ENCODE measurements around the gene STK38.
A peak's percentile ranks its signal among the peaks of the same experiment; 100 is the strongest.

STK38 gene

GRCh38 chr6:36580184-36580526 is 32.9 kb upstream of the STK38 start:
- Histone ChIP-seq H3K4me3 (ENCODE audit: low read length, poor library complexity, severe bottlenecking) (no peak overlapping the region), H3K79me2 (ENCODE audit: insufficient read depth, low read length) (no peaks in the 10 kb centered on the region), H3K9me3 (ENCODE audit: insufficient read depth, low read depth, low read length) (no peaks in the 10 kb centered on the region), H3K4me2 (ENCODE audit: low read depth, low read length, poor library complexity, severe bottlenecking) (peak overlapping the region; percentile 17), H3K9me2 (replicated peaks; ENCODE audit: low read depth, low read length) (no peaks in the 10 kb centered on the region), H3F3A (ENCODE audit: low read depth) (no peaks in the 10 kb centered on the region), H4K20me1 (ENCODE audit: insufficient read depth, low read length, poor library complexity, severe bottlenecking) (no peaks in the 10 kb centered on the region), H3K4me1 (ENCODE audit: insufficient read depth, low read length, poor library complexity, severe bottlenecking) (peaks cover 4% of the 10 kb centered on the region), H3K27me3 (ENCODE audit: insufficient read depth, low read length, poor library complexity, severe bottlenecking) (no peaks in the 10 kb centered on the region), H2AFZ (ENCODE audit: low read length) (peak overlapping the region; percentile 98), H3K9ac (ENCODE audit: low read depth, low read length, poor library complexity, severe bottlenecking) (peak overlapping the region; percentile 30), H3K36me3 (ENCODE audit: insufficient read depth, low read length) (no peaks in the 10 kb centered on the region)
- no peak for TF ChIP-seq CTCF (conservative IDR thresholded peaks at IDR 0.05; ENCODE audit: low read length)
- TF ChIP-seq EZH2phosphoT487 (IDR thresholded peaks at IDR 0.05; ENCODE audit: borderline replicate concordance): no peak

- H3K4me1 ChIP-seq (ENCODE audit: insufficient read depth, low read length, poor library complexity, severe bottlenecking): peaks cover 4% of the 10 kb centered on the region
- no peak overlapping the region for H3K9ac ChIP-seq (ENCODE audit: low read depth, low read length, poor library complexity, severe bottlenecking)
- no peaks in the 10 kb centered on the region for H3K9me3 ChIP-seq (ENCODE audit: insufficient read depth, low read depth, low read length)
- H3K4me2 ChIP-seq (ENCODE audit: low read depth, low read length, poor library complexity, severe bottlenecking): no peak overlapping the region
- H2AFZ ChIP-seq (ENCODE audit: low read length): no peak overlapping the region
- no peaks in the 10 kb centered on the region for H3K27me3 ChIP-seq (ENCODE audit: insufficient read depth, low read length, poor library complexity, severe bottlenecking)
- TF ChIP-seq EZH2phosphoT487 (IDR thresholded peaks at IDR 0.05; ENCODE audit: borderline replicate concordance) (no peak), CTCF (conservative IDR thresholded peaks at IDR 0.05; ENCODE audit: low read length) (no peak)
- H3K9me2 ChIP-seq (replicated peaks; ENCODE audit: low read depth, low read length): no peaks in the 10 kb centered on the region
- H3K36me3 ChIP-seq (ENCODE audit: insufficient read depth, low read length): no peaks in the 10 kb centered on the region
- no peaks in the 10 kb centered on the region for H4K20me1 ChIP-seq (ENCODE audit: insufficient read depth, low read length, poor library complexity, severe bottlenecking)
- no peaks in the 10 kb centered on the region for H3F3A ChIP-seq (ENCODE audit: low read depth)
- H3K79me2 ChIP-seq (ENCODE audit: insufficient read depth, low read length): no peaks in the 10 kb centered on the region
- no peak overlapping the region for H3K4me3 ChIP-seq (ENCODE audit: low read length, poor library complexity, severe bottlenecking)
Observed at GRCh38 chr6:36578431-36578830, 31.2 kb upstream of the STK38 start.

GRCh38 chr6:36578030-36578429 is 30.8 kb upstream of the STK38 start:
- TF ChIP-seq EZH2phosphoT487 (IDR thresholded peaks at IDR 0.05; ENCODE audit: borderline replicate concordance): no peak
- no peak for TF ChIP-seq CTCF (conservative IDR thresholded peaks at IDR 0.05; ENCODE audit: low read length)
- Histone ChIP-seq H3K9ac (ENCODE audit: low read depth, low read length, poor library complexity, severe bottlenecking) (no peak overlapping the region), H3K4me3 (ENCODE audit: low read length, poor library complexity, severe bottlenecking) (no peak overlapping the region), H3K79me2 (ENCODE audit: insufficient read depth, low read length) (no peaks in the 10 kb centered on the region), H3K27me3 (ENCODE audit: insufficient read depth, low read length, poor library complexity, severe bottlenecking) (no peaks in the 10 kb centered on the region), H3K4me1 (ENCODE audit: insufficient read depth, low read length, poor library complexity, severe bottlenecking) (peaks cover 4% of the 10 kb centered on the region), H3F3A (ENCODE audit: low read depth) (no peaks in the 10 kb centered on the region), H3K9me2 (replicated peaks; ENCODE audit: low read depth, low read length) (no peaks in the 10 kb centered on the region), H2AFZ (ENCODE audit: low read length) (no peak overlapping the region), H3K4me2 (ENCODE audit: low read depth, low read length, poor library complexity, severe bottlenecking) (no peak overlapping the region), H3K36me3 (ENCODE audit: insufficient read depth, low read length) (no peaks in the 10 kb centered on the region), H3K9me3 (ENCODE audit: insufficient read depth, low read depth, low read length) (no peaks in the 10 kb centered on the region), H4K20me1 (ENCODE audit: insufficient read depth, low read length, poor library complexity, severe bottlenecking) (no peaks in the 10 kb centered on the region)

Measured in Loucy (cell line).